Measurements from ENCODE around the gene IRX1. TPM values are rescaled to one million over a fixed set of nuclear protein-coding genes. Genes with fewer than 3 reads are reported as not detected.

Gene IRX1
- total and polyA plus RNA-seq, 9 donors, result not detected

DNA sequence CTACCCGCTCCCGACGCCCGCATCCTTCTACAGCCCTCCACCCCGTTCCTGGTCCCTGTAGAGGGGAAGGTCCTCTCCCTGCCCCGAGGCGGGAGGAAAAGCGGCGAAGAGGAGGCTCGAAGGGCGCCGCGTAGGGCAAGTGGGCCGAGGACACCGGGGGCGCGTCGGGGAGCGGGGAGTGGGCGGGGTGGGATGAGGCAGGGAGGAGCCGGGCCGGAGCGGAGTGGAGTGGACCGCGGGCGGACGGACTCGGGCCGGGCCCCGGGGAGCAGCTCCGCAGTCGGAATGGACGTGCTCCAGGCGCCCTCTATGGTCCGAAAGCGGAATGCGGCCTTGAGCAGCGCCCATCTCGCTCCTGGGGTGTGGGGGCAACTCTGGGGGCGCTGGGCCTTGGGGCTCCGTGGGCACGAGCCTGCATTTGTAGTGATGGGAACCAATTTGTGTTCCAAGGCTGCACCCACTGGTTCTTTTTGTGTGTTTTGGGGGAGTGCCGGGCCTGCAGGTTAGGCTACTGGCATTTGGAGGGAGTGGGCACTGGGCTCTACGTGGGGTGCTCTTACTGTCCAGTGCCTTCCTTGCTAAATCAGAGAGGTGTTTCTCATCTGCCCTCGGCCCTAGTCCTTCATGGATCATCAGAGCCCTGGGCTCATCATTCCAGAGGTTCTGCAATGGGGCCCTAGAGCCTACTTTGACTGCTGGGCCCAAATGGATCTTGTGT is 7.3 kb downstream of the IRX1 start:
- intact Hi-C loops (cut with DNase I), result no loop called here
- no peaks in the 10 kb centered on the region for H3K9me3 ChIP-seq
- 3 to 5% (median 4%) methylated on average over 30 to 45 of the region's 45 CpGs for WGBS, 3 donors
- no peaks in the 10 kb centered on the region for H3K36me3 ChIP-seq
- H3K4me1 ChIP-seq (ENCODE audit: insufficient read depth), result no peaks in the 10 kb centered on the region
- no peak overlapping the region for H3K4me3 ChIP-seq
- no peak for DNase-seq
- H3K27me3 ChIP-seq, result no peaks in the 10 kb centered on the region
- TF ChIP-seq, protein P1, sequence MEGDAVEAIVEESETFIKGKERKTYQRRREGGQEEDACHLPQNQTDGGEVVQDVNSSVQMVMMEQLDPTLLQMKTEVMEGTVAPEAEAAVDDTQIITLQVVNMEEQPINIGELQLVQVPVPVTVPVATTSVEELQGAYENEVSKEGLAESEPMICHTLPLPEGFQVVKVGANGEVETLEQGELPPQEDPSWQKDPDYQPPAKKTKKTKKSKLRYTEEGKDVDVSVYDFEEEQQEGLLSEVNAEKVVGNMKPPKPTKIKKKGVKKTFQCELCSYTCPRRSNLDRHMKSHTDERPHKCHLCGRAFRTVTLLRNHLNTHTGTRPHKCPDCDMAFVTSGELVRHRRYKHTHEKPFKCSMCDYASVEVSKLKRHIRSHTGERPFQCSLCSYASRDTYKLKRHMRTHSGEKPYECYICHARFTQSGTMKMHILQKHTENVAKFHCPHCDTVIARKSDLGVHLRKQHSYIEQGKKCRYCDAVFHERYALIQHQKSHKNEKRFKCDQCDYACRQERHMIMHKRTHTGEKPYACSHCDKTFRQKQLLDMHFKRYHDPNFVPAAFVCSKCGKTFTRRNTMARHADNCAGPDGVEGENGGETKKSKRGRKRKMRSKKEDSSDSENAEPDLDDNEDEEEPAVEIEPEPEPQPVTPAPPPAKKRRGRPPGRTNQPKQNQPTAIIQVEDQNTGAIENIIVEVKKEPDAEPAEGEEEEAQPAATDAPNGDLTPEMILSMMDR (IDR thresholded peaks at IDR 0.05), result no peak
- TF ChIP-seq EP300 (IDR thresholded peaks at IDR 0.05) (no peak), POLR2A (IDR thresholded peaks at IDR 0.05) (no peak)
- no peak overlapping the region for H3K27ac ChIP-seq

DNA sequence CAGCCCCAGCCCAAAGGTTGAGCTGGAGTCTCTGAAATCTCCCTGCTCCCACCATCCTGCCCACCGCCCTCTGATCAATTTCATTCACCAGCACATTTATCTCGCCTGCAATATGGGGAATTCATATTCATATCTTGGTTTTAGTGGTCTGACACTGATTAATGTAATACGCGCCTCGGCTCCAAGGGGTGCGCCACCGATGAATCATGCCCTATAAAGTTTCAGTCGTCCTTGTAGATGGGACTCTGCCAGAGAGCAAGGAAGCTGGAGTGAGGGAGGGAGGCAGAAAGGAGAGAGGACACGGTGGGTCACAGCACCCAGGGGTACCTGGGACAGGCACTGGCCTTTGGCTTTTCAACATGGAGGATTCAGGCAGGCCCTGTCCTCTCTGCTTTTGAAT is 8.9 kb downstream of the IRX1 start:
- intact Hi-C loops (cut with DNase I), result no loop called here
- Histone ChIP-seq H3K27me3 (no peaks in the 10 kb centered on the region), H3K9me3 (no peaks in the 10 kb centered on the region), H3K4me3 (no peak overlapping the region), H3K27ac (no peak overlapping the region), H3K36me3 (no peaks in the 10 kb centered on the region), H3K4me1 (ENCODE audit: insufficient read depth) (no peaks in the 10 kb centered on the region)
- DNase-seq, result no peak
- no peak for TF ChIP-seq EP300 (IDR thresholded peaks at IDR 0.05)
- 52 to 72% (median 58%) methylated on average over 9 of the region's 9 CpGs for WGBS, 3 donors

DNA sequence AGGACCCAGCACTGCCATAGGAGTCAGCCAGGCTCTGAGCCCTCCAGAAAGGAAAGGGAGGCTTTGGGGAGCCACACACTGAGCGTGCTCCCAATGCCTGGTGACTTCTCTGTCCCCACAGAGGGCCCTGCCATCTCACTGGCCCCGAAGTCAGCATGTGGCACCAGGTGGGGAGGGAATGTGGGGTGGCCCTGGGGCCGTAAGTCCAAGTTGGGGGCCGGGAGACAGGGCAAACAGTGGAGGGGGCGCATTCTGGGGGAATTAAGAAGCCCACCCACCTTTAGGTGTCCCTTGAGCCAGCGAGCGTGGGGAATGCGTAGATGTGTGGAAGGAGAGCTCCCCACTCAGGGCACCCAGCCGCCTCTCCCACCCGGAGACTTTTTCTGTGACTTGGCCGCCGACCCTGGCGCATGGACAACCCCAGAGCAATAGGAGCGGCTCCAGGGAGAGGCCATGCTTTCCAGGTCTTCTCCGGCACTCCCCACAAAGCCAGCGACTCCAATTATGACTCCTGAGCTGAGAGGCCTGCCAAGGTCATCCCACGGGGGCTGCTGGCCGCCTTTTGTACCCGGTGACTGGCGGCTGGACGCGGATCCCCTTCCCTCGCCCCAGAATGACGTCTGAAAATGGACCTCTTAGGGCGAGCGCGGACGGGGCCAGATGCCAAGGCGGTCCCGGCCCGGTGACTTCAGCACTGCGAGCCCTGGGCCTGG is 9.8 kb downstream of the IRX1 start:
- TF ChIP-seq POLR2A (IDR thresholded peaks at IDR 0.05) (no peak), EP300 (IDR thresholded peaks at IDR 0.05) (no peak)
- TF ChIP-seq, protein P1 (IDR thresholded peaks at IDR 0.05), result no peak
- Histone ChIP-seq H3K4me1 (ENCODE audit: insufficient read depth) (no peaks in the 10 kb centered on the region), H3K9me3 (no peaks in the 10 kb centered on the region), H3K27me3 (no peaks in the 10 kb centered on the region), H3K4me3 (no peak overlapping the region), H3K27ac (no peak overlapping the region), H3K36me3 (no peaks in the 10 kb centered on the region)
- 14 to 32% (median 21%) methylated on average over 32 of the region's 32 CpGs for WGBS, 3 donors
- DNase-seq, result no peak
- intact Hi-C loops (cut with DNase I), result no loop called here

DNA sequence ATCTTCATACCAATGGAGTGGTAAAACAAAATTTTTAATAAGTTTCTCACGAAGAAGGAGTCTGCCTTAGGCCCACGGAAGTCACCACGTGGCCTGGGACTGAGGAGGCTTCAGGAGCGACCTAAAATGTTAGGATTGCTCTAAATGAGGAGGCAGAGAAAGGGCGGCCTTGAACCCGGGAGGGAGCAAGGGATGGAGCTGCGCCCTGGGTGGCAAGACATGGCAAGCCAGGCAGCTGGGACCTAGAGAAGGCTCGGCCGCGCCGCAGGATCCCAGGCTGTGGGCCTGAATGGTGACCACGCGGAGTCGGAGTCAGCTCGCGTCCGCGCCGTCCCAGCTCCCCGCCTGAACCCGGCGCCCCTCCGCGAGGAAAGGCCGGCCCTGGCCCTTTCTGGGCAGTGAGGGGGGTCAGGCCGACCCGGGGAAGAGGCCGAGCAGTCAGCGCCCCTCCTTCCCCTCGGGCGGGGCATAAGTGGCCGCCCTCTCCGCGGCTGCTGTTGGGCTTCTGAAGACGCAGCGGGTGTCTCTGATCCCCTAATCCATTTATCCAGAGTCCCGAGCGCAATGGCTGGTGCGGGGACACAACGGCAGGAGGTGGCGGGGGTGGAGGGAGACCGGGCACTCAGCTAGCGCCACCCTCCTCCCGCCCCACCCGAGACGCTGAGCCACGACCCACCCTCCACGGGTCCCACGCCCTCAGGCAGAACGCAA is 10.6 kb downstream of the IRX1 start:
- Histone ChIP-seq H3K4me1 (ENCODE audit: insufficient read depth) (no peaks in the 10 kb centered on the region), H3K4me3 (no peak overlapping the region), H3K9me3 (no peaks in the 10 kb centered on the region), H3K36me3 (no peaks in the 10 kb centered on the region), H3K27me3 (no peaks in the 10 kb centered on the region), H3K27ac (no peak overlapping the region)
- WGBS, 3 donors, result 1 to 2% (median 2%) methylated on average over 45 to 50 of the region's 50 CpGs
- TF ChIP-seq POLR2A (IDR thresholded peaks at IDR 0.05) (no peak), EP300 (IDR thresholded peaks at IDR 0.05) (no peak)
- TF ChIP-seq, protein P1 (IDR thresholded peaks at IDR 0.05), result no peak
- intact Hi-C loops (cut with DNase I), result no loop called here
- no peak for DNase-seq
